Gastrocnemius medialis (tissue), 4 donors: ENCODE measurements around the gene XCL1.

ENCODE experiments used
- POLR2A ChIP-seq, 2 donors: fragments of 450-650 bp; IDR thresholded peaks; one replicate each; pipeline ENCODE4 v1.6.1; 2017; ENCODE audit warnings: antibody characterized with exemption in 2 of 2, mild to moderate bottlenecking in 2 of 2, moderate library complexity in 2 of 2
- TF ChIP-seq, protein P1 (sequence below), 5 experiments: fragments of 450-650 bp in 3 of 5; fragments of 200-600 bp in 2 of 5; sonication (generic) in 2 of 5; IDR thresholded peaks in 4 of 5; conservative IDR thresholded peaks in 1 of 5; 1 replicate in 4 of 5; 2 replicates in 1 of 5; pipeline ENCODE4 v1.5.1; 2016 to 2019; ENCODE audit warnings: antibody characterized with exemption in 5 of 5, mild to moderate bottlenecking in 3 of 5, moderate library complexity in 3 of 5

DNA sequence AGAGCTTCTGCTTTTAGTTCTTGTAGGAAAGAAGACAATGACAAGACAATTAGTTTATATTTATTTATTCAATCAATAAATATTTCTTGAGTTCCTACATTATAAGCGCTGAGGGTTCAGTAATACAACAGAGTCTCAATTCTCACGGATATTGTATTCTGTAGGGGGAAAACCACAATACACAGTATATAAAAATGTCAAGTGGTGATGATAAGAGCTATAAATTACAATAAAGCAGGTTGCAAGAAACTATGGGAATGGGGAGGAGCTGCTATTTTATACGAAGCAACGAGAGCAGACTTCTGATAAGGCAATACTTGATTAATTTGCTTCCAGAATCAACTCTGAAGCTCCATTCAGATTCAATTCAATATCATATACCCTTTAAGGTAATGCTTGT lies 10.6 kb upstream of the XCL1 start:
- TF ChIP-seq, protein P1, sequence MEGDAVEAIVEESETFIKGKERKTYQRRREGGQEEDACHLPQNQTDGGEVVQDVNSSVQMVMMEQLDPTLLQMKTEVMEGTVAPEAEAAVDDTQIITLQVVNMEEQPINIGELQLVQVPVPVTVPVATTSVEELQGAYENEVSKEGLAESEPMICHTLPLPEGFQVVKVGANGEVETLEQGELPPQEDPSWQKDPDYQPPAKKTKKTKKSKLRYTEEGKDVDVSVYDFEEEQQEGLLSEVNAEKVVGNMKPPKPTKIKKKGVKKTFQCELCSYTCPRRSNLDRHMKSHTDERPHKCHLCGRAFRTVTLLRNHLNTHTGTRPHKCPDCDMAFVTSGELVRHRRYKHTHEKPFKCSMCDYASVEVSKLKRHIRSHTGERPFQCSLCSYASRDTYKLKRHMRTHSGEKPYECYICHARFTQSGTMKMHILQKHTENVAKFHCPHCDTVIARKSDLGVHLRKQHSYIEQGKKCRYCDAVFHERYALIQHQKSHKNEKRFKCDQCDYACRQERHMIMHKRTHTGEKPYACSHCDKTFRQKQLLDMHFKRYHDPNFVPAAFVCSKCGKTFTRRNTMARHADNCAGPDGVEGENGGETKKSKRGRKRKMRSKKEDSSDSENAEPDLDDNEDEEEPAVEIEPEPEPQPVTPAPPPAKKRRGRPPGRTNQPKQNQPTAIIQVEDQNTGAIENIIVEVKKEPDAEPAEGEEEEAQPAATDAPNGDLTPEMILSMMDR (IDR thresholded peaks at IDR 0.05 in 4 of 5, conservative IDR thresholded peaks at IDR 0.05 in 1 of 5) = no peak
- no peak for TF ChIP-seq POLR2A (IDR thresholded peaks at IDR 0.05)
